Type B pancreatic cell (in vitro differentiated cells): ENCODE data around the gene BPIFB6. TPM values are rescaled to one million over a fixed set of nuclear protein-coding genes. Genes with fewer than 3 reads are reported as not detected.

Experiments used
- DNase-seq: peaks from one replicate; pipeline ENCODE4 v3.0.0; 2021; ENCODE audit warnings: mixed read lengths; ENCODE audit not compliant: unreplicated experiment; ENCODE audit errors: extremely low spot score
- H3K27ac Mint-ChIP-seq: 2 replicates; pipeline ENCODE4 v1.8.0; 2021; ENCODE audit warnings: mild to moderate bottlenecking, mixed read lengths
- H3K27me3 Mint-ChIP-seq: 2 replicates; pipeline ENCODE4 v1.8.0; 2021; ENCODE audit warnings: mixed read lengths
- H3K36me3 Mint-ChIP-seq: 2 replicates; pipeline ENCODE4 v1.8.0; 2021; ENCODE audit warnings: mixed read lengths
- H3K4me1 Mint-ChIP-seq: one replicate; pipeline ENCODE4 v1.8.0; 2021; ENCODE audit warnings: mixed read lengths; ENCODE audit not compliant: unreplicated experiment
- H3K4me3 Mint-ChIP-seq: 2 replicates; pipeline ENCODE4 v1.8.0; 2021; ENCODE audit warnings: mild to moderate bottlenecking, mixed read lengths
- H3K9me3 Mint-ChIP-seq: 2 replicates; pipeline ENCODE4 v1.8.0; 2021; ENCODE audit warnings: mixed read lengths
- CTCF ChIP-seq: fragments of 200-600 bp; sonication (generic); conservative IDR thresholded peaks from 2 replicates; pipeline ENCODE4 v1.5.0; 2021; ENCODE audit warnings: antibody characterized with exemption, mild to moderate bottlenecking
- total RNA-seq: library from RNA; stranded (reverse); gene quantifications from 2 replicates; pipeline ENCODE4 v1.2.1, GENCODE V29; 2021; ENCODE audit warnings: low replicate concordance

BPIFB6 gene
- total RNA-seq, 1 donor from 2014 or later = not detected

GRCh38 chr20:33005132-33005566 is 26.3 kb upstream of the BPIFB6 start:
- peaks cover 19% of the 10 kb centered on the region for H3K27me3 Mint-ChIP-seq
- TF ChIP-seq CTCF = peak; percentile 86
- DNase-seq = no peak
- H3K9me3 Mint-ChIP-seq = peaks cover 5% of the 10 kb centered on the region
- H3K36me3 Mint-ChIP-seq = no peaks in the 10 kb centered on the region
- H3K4me3 Mint-ChIP-seq = no peak overlapping the region
- no peaks in the 10 kb centered on the region for H3K4me1 Mint-ChIP-seq
- H3K27ac Mint-ChIP-seq = no peak overlapping the region

DNA sequence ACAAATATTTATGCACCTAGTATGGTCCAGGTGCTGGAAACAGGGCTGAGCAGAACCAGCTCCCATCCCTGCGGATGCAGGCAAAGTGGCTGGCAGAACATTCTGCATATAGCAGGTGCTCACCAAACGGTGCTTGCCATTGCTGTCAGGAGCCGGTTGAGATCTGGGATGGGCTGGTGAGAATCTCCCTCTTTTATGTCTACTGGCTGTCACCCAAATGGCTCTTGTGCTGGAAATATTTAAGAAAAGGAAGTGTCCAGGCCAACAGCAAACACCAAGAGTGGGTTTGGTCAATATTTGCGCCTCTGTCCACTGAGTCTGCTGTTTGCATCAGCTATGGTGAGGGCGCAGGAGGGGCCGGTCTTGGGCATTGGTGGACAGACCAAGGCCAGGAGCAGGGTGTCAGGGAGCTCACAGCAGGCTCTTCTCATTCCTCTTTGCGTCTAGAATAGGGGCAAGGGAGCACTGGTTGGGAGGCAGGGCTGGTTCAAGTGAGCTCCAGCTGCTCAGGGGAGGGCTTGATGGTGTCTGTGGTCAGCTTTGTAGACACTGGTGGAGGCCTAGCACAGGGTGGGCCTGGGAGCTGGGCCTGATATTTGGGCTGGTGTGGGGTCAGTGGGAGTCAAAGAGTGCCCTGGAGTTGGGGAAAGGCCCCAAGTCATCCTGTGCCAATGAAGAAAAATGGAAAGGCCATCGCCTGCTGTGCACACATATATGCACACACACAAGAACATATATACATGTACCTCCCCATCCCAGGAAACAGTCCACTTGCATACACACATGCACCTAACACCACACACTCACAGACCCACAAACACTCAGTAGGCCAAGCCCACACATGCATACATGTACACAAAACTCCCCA is 25.3 kb upstream of the BPIFB6 start:
- DNase-seq = no peak
- H3K4me1 Mint-ChIP-seq = no peaks in the 10 kb centered on the region
- H3K9me3 Mint-ChIP-seq = peaks cover 5% of the 10 kb centered on the region
- H3K4me3 Mint-ChIP-seq = no peak overlapping the region
- H3K36me3 Mint-ChIP-seq = no peaks in the 10 kb centered on the region
- no peak overlapping the region for H3K27ac Mint-ChIP-seq
- peaks cover 17% of the 10 kb centered on the region for H3K27me3 Mint-ChIP-seq
- no peak for TF ChIP-seq CTCF

GRCh38 chr20:33006776-33007375 is 24.6 kb upstream of the BPIFB6 start:
- H3K4me1 Mint-ChIP-seq = no peaks in the 10 kb centered on the region
- H3K9me3 Mint-ChIP-seq = peaks cover 5% of the 10 kb centered on the region
- no peak for TF ChIP-seq CTCF
- no peak for DNase-seq
- no peak overlapping the region for H3K27ac Mint-ChIP-seq
- no peak overlapping the region for H3K4me3 Mint-ChIP-seq
- H3K36me3 Mint-ChIP-seq = no peaks in the 10 kb centered on the region
- peaks cover 18% of the 10 kb centered on the region for H3K27me3 Mint-ChIP-seq

GRCh38 chr20:33007376-33008335 is 23.8 kb upstream of the BPIFB6 start, which contains the start of gene BPIFB2:
Gene BPIFB2, plus strand, starts transcription at chr20:33007704. Its CDS starts 871 bp downstream, at chr20:33008575.
- Mint-ChIP-seq H3K27ac (no peak within 1 kb of the TSS), H3K4me1 (no peaks in the 10 kb centered on the region)

More at GRCh38 chr20:33007376-33008335, 23.8 kb upstream of the BPIFB6 start, which contains the start of gene BPIFB2:
- peaks cover 5% of the 10 kb centered on the region for H3K9me3 Mint-ChIP-seq
- no peaks in the 10 kb centered on the region for H3K36me3 Mint-ChIP-seq
- no peak for DNase-seq
- no peak for TF ChIP-seq CTCF
- H3K27me3 Mint-ChIP-seq = peaks cover 17% of the 10 kb centered on the region
- H3K4me3 Mint-ChIP-seq = no peak within 1 kb of the TSS
